ENCODE results near the gene RASGRP4. TPM values are rescaled to one million over a fixed set of nuclear protein-coding genes. Genes with fewer than 3 reads are reported as not detected.

RASGRP4 gene
- total and polyA plus RNA-seq, 11 donors, result 0.51 to 6.7 (median 1.1) TPM

GRCh38 chr19:38404858-38405257 lies 21.2 kb downstream of the RASGRP4 start:
- peaks cover 0 to 12% (median 7%) of the 10 kb centered on the region in 12 donors for H3K4me1 ChIP-seq
- no peak for TF ChIP-seq CTCF (IDR thresholded peaks at IDR 0.05)
- no peak for TF ChIP-seq POLR2A (IDR thresholded peaks at IDR 0.05)
- intact Hi-C loops (cut with DNase I), result loop anchor here (5.0 to 10.0 kb wide), 7 partner anchors 110 to 530 kb away; partner anchors contain the start of genes EIF3K (in 3 of the 10), MAP4K1 (in 3 of the 10), MRPS12 (in 3 of the 10) and SARS2 (in 3 of the 10)
- H3K4me3 ChIP-seq, result no peak overlapping the region
- peaks cover 0 to 21% (median 5%) of the 10 kb centered on the region in 9 donors for H3K27me3 ChIP-seq
- ATAC-seq (no peak), DNase-seq (no peak)
- H3K9me3 ChIP-seq, result no peaks in the 10 kb centered on the region
- WGBS, 4 donors, result 92 to 96% (median 95%) methylated on average over 6 of the region's 6 CpGs
- H3K27ac ChIP-seq, result no peak overlapping the region
- peaks cover 0 to 37% (median 22%) of the 10 kb centered on the region in 9 donors for H3K36me3 ChIP-seq

GRCh38 chr19:38402967-38403674 lies 22.9 kb downstream of the RASGRP4 start, which contains the start of gene FAM98C:
Gene FAM98C (plus strand): TSS chr19:38403093. CDS start chr19:38403154, 61 bp downstream.
- Histone ChIP-seq H3K4me3 (peak within 1 kb of the TSS; percentile 70 to 98 (median 90)), H3K36me3 (peaks cover 0 to 33% (median 21%) of the 10 kb centered on the region in 9 donors), H3K4me1 (peaks cover 0 to 12% (median 7%) of the 10 kb centered on the region in 12 donors), H3K27me3 (peaks cover 6 to 39% (median 21%) of the 10 kb centered on the region in 9 donors), H3K27ac (peak within 1 kb of the TSS; percentile 52 to 90 (median 79)), H3K9me3 (no peaks in the 10 kb centered on the region)
- intact Hi-C loops (cut with DNase I), result loop anchor here (1.0 to 10.0 kb wide), 10 partner anchors 112 to 532 kb away; partner anchors contain the start of genes MRPS12 (in 5 of the 10), SARS2 (in 5 of the 10), EIF3K (in 3 of the 10) and MAP4K1 (in 3 of the 10)
- DNase-seq (peak; percentile 95 to 99 (median 96)), ATAC-seq (peak; percentile 99 to 100 (median 99))
- WGBS, 4 donors, result 0 to 1% (median 1%) methylated on average over 20 to 82 of the region's 82 CpGs
- TF ChIP-seq POLR2A (IDR thresholded peaks at IDR 0.05) (peak in 1 of 2 donors; percentile 27), CTCF (IDR thresholded peaks at IDR 0.05) (peak; percentile 94 to 100 (median 99))

- DNase-seq (no peak), ATAC-seq (peak in 1 of 4 donors; percentile 1)
- TF ChIP-seq POLR2A (IDR thresholded peaks at IDR 0.05) (no peak), CTCF (IDR thresholded peaks at IDR 0.05) (no peak)
- 5 to 7% (median 6%) methylated on average over 12 to 18 of the region's 18 CpGs for WGBS, 4 donors
- H3K27ac ChIP-seq, result peak overlapping the region in 5 of 12 donors; percentile 11 to 90 (median 81)
- peaks cover 0 to 29% (median 17%) of the 10 kb centered on the region in 9 donors for H3K36me3 ChIP-seq
- peak overlapping the region; percentile 22 to 98 (median 90) for H3K4me3 ChIP-seq
- intact Hi-C loops (cut with DNase I), result loop anchor here (2.0 to 10.0 kb wide), 9 partner anchors 112 to 532 kb away; partner anchors contain the start of genes MRPS12 (in 5 of the 10), SARS2 (in 5 of the 10), EIF3K (in 3 of the 10) and MAP4K1 (in 3 of the 10)
- H3K9me3 ChIP-seq, result no peaks in the 10 kb centered on the region
- peaks cover 8 to 44% (median 24%) of the 10 kb centered on the region in 9 donors for H3K27me3 ChIP-seq
- peaks cover 0 to 12% (median 7%) of the 10 kb centered on the region in 12 donors for H3K4me1 ChIP-seq
Observed at GRCh38 chr19:38402623-38402966, 23.4 kb downstream of the RASGRP4 start.

GRCh38 chr19:38401148-38401547 lies 24.9 kb downstream of the RASGRP4 start:
- TF ChIP-seq CTCF (IDR thresholded peaks at IDR 0.05) (no peak), POLR2A (IDR thresholded peaks at IDR 0.05) (no peak)
- intact Hi-C loops (cut with DNase I), result loop anchor here (5.0 to 10.0 kb wide), 6 partner anchors 114 to 534 kb away; partner anchors contain the start of genes EIF3K (in 3 of the 10), MAP4K1 (in 3 of the 10), MRPS12 (in 2 of the 10) and SARS2 (in 2 of the 10)
- no peak for ATAC-seq
- H3K27ac ChIP-seq, result no peak overlapping the region
- no peaks in the 10 kb centered on the region for H3K9me3 ChIP-seq
- no peak overlapping the region for H3K4me3 ChIP-seq
- peaks cover 0 to 12% (median 7%) of the 10 kb centered on the region in 12 donors for H3K4me1 ChIP-seq
- H3K36me3 ChIP-seq, result peaks cover 0 to 15% (median 5%) of the 10 kb centered on the region in 9 donors
- DNase-seq, result no peak
- H3K27me3 ChIP-seq, result peaks cover 8 to 56% (median 37%) of the 10 kb centered on the region in 9 donors
- 54 to 67% (median 65%) methylated on average over 3 of the region's 3 CpGs for WGBS, 4 donors
